Fibroblast of mammary gland (primary cell): ENCODE measurements around the gene CCNB1.

ENCODE experiments used
- DNase-seq: peaks from one replicate; pipeline ENCODE4 v3.0.0-alpha.2; 2010; ENCODE audit warnings: low read depth
- H3K4me3 ChIP-seq: 2 replicates; pipeline ENCODE4 v1.5.1; 2011; ENCODE audit warnings: low read depth, mild to moderate bottlenecking, low read length, moderate library complexity; ENCODE audit not compliant: control insufficient read depth
- CTCF ChIP-seq: conservative IDR thresholded peaks from 2 replicates; pipeline ENCODE4 v1.5.1; 2011; ENCODE audit warnings: low read depth, low read length, inconsistent platforms; ENCODE audit not compliant: control insufficient read depth, insufficient read depth

Gene CCNB1

GRCh38 chr5:69209602-69210001 lies 42.7 kb downstream of the CCNB1 start:
- no peak for TF ChIP-seq CTCF
- no peak for DNase-seq
- no peak overlapping the region for H3K4me3 ChIP-seq

- TF ChIP-seq CTCF = no peak
- no peak overlapping the region for H3K4me3 ChIP-seq
- DNase-seq = no peak
These were observed 44.2 kb downstream of the CCNB1 start for GRCh38 chr5:69211200-69211599.

DNA sequence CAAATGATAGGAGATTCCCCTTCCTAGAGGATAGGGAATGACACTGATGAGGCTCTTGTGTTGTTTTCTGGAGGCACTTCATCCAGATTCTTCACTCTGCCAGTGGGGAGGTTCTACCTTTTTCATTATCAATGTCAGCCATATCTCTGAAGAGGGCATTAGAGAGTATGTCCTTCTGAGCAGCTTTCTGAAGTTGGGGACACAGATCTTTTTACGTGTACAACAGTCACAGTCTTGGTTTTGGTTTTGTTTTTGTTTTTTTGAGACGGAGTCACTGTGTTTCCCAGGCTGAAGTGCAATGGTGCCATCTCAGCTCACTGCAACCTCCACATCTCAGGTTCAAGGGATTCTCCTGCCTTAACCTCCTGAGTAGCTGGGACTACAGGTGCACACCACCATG lies 45.1 kb downstream of the CCNB1 start:
- TF ChIP-seq CTCF = no peak
- H3K4me3 ChIP-seq = no peak overlapping the region
- no peak for DNase-seq

DNA sequence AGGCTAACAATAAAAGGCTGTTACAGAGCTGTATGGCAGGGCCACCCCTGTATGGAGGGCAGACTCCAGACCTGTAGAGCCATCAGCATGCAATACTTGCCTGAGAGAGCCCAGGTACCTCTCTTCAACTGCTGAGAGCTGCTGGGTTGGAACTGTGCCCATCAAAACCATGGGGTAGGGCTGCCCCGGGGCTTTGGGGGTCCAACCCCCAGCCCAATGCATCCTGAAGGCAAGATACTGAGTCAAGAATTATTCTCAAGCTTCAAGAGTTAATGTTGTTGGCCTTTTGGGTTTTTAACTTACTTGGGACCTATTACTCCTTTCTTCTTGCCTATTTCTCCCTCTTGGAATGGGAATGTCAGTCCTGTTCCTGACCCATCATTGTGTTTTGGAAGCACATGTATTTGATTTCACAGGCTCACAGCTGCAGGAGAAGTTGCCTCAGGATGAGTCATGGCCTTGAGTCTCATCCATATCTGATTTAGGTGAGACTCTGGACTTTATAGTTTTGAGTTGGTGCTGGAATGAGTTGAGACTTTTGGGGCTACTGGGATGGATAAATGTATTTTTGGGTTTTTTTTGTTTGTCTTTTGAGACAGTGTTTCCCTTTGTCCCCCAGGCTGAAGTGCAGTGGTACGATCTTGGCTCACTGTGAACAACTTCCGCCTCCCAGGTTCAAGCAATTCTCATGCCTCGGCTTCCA lies 46.7 kb downstream of the CCNB1 start:
- no peak for TF ChIP-seq CTCF
- no peak overlapping the region for H3K4me3 ChIP-seq
- peak; percentile 83 for DNase-seq

- DNase-seq = no peak
- H3K4me3 ChIP-seq = peak overlapping the region; percentile 98
- no peak for TF ChIP-seq CTCF
These were observed 50.2 kb downstream of the CCNB1 start for GRCh38 chr5:69217151-69217511.

DNA sequence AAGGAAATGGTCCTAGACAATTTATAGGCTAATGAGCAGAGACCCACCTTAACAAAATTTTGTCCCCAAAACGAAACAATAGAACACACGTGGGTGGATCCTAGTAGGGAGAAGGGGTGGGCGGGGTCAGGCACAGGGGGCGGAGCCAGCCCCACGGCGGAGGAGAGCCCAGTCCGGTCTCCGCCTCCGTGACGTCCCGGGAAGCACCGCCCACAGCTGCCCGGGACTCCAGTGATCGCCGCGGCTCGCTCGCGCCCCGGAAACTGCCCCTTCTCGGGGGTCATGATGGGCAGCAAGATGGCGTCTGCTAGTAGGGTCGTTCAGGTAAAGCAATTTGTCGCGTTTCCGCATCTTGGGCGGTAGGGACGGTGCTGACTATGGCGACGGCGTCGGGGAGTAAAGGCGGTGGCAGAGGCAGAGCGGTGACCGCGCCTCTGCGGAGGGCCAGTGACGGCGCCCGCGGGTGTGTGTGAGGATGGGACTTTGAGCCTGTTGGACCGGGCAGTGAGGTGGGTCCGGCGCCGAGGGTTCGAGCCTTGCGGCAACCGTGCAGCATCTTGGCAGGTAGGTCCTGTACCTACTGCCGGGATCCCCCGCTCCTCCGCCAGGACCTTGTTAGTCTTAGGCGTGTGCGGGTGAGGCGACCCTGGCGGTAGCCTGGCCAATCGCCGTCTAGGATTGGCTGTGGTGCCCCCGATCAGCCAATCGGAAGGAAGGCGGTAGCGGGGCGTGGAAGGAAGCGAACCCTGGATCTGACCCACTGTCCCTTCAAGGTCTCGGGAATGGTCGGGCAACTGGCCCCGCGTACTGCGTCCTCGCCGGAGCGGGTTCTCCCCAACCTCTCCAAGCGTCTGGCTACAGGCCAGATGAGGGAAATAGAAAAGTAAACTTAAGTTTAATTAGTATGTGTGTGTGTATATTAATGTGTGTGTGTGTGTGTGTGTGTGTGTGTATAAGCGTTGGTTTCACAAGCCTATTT lies 50.9 kb downstream of the CCNB1 start:
- peak; percentile 90 for DNase-seq
- peak overlapping the region; percentile 98 for H3K4me3 ChIP-seq
- no peak for TF ChIP-seq CTCF
